Left lung (tissue), 10 donors: ENCODE data around the gene DNAAF9. TPM values are rescaled to one million over a fixed set of nuclear protein-coding genes. Genes with fewer than 3 reads are reported as not detected.
"Not testable (repeated sequence)": the region's sequence is repeated elsewhere in the genome, so short reads cannot be mapped to it uniquely, and the experiment has no call there.

Experiments
- ATAC-seq: fragments of 200-7000 bp; cut with Tn5 transposase; one replicate; pipeline ENCODE4 v1.9.1; 2020; ENCODE audit warnings: moderate library complexity
- DNase-seq, 4 donors: peaks; one replicate each; pipeline ENCODE4 v3.0.0-alpha.2; 2013 to 2020
- H3K27ac ChIP-seq, 2 donors: fragments of 200-600 bp; sonication (generic) in 1 of 2; one replicate each; pipeline versions ENCODE4 v1.5.0 to v1.8.0; 2020 to 2021
- H3K27me3 ChIP-seq, 2 donors: fragments of 200-600 bp; sonication (generic) in 1 of 2; one replicate each; pipeline versions ENCODE4 v1.5.0 to v1.8.0; 2020 to 2021
- H3K36me3 ChIP-seq, 2 donors: fragments of 200-600 bp; sonication (generic) in 1 of 2; one replicate each; pipeline versions ENCODE4 v1.5.0 to v1.8.0; 2020 to 2021
- H3K4me1 ChIP-seq, 2 donors: fragments of 200-600 bp; one replicate each; pipeline ENCODE4 v1.8.0; 2021
- H3K4me3 ChIP-seq, 2 donors: fragments of 200-600 bp; sonication (generic) in 1 of 2; one replicate each; pipeline versions ENCODE4 v1.5.0 to v1.8.0; 2020 to 2021; ENCODE audit warnings: mild to moderate bottlenecking in 1 of 2
- H3K9me3 ChIP-seq, 2 donors: fragments of 200-600 bp; sonication (generic) in 1 of 2; one replicate each; pipeline versions ENCODE4 v1.5.0 to v1.8.0; 2020 to 2021
- intact Hi-C, 2 donors: fragments of 100-400 bp; cut with DNase I; formaldehyde crosslinking; loops; one replicate each; pipeline versions ENCODE4 v1.11.2 to v1.14.2; 2022
- polyA plus RNA-seq, 6 donors: library from polyadenylated mRNA; unstranded; fragments of 120-200 nt; gene quantifications; one replicate each; pipeline ENCODE4 v1.2.1, GENCODE V29; 2013; ENCODE audit not compliant: insufficient read length in 6 of 6
- total RNA-seq, 2 donors: library from RNA; stranded (reverse); fragmentation: NEBNext Ultra II Directional; extraction: Animal tissue kit (Norgen Biotek cat#: 25700); gene quantifications; one replicate each; pipeline ENCODE4 v1.2.1, GENCODE V29; 2021
- TF ChIP-seq, protein P1 (sequence below), 2 donors: fragments of 200-600 bp; sonication (generic) in 1 of 2; IDR thresholded peaks; one replicate each; pipeline versions ENCODE4 v1.5.0 to v1.8.0; 2021; ENCODE audit warnings: antibody characterized with exemption in 2 of 2
- donor health status: DM: no; HTN: yes; CAD: no.
- donor health status: DM: no; HTN: no; CAD: no.

DNAAF9 gene
- total and polyA plus RNA-seq, 8 donors, result 16.9 to 26.3 (median 25.0) TPM

DNA sequence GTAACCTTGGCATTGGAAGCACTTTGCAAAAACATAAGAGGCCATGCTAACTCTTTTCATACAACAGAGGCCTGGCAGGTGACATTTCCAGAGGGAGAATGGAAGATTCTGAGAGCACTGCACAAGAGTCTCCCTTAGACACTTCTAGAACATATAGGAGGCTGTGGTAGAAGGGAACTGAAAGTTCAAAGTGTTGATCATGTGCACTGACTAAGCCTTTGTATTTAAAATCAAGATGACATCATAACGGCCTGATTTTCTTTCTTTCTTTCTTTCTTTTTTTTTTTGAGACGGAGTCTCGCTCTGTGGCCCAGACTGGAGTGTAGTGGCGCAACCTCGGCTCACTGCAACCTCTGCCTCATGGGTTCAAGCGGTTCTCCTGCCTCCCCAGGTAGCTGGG lies 26.8 kb upstream of the DNAAF9 start:
- ATAC-seq, result peak; percentile 52
- Histone ChIP-seq H3K36me3 (no peaks in the 10 kb centered on the region), H3K9me3 (no peaks in the 10 kb centered on the region), H3K4me3 (no peak overlapping the region), H3K27ac (no peak overlapping the region), H3K4me1 (no peaks in the 10 kb centered on the region), H3K27me3 (no peaks in the 10 kb centered on the region)
- intact Hi-C loops, result no loop called here
- TF ChIP-seq, protein P1, sequence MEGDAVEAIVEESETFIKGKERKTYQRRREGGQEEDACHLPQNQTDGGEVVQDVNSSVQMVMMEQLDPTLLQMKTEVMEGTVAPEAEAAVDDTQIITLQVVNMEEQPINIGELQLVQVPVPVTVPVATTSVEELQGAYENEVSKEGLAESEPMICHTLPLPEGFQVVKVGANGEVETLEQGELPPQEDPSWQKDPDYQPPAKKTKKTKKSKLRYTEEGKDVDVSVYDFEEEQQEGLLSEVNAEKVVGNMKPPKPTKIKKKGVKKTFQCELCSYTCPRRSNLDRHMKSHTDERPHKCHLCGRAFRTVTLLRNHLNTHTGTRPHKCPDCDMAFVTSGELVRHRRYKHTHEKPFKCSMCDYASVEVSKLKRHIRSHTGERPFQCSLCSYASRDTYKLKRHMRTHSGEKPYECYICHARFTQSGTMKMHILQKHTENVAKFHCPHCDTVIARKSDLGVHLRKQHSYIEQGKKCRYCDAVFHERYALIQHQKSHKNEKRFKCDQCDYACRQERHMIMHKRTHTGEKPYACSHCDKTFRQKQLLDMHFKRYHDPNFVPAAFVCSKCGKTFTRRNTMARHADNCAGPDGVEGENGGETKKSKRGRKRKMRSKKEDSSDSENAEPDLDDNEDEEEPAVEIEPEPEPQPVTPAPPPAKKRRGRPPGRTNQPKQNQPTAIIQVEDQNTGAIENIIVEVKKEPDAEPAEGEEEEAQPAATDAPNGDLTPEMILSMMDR (IDR thresholded peaks at IDR 0.05), result no peak
- DNase-seq, result no peak

DNA sequence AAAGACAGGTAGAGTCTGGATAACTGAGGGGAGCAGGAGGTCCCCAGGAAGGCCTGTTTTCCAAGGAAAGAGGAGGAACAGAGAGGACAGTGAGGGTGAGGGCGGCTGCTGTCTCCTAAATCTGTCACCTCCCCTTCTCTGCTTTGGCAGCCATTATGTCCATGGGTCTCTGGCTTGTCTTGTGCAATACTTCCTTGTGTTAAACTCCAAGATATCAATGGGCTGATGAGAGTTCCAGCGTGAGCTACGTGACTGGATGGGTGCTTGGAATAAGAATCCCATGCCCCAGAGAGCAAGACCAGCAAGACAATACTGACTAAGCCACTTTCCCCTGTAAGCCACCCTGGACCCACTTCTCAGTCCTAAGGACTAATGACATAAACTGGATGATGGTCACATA lies 26.3 kb upstream of the DNAAF9 start:
- TF ChIP-seq, protein P1 (IDR thresholded peaks at IDR 0.05), result no peak
- no peaks in the 10 kb centered on the region for H3K27me3 ChIP-seq
- ATAC-seq, result no peak
- no peak for DNase-seq
- H3K36me3 ChIP-seq, result no peaks in the 10 kb centered on the region
- H3K4me1 ChIP-seq, result no peaks in the 10 kb centered on the region
- intact Hi-C loops, result no loop called here
- no peak overlapping the region for H3K4me3 ChIP-seq
- no peak overlapping the region for H3K27ac ChIP-seq
- H3K9me3 ChIP-seq, result no peaks in the 10 kb centered on the region

- no peaks in the 10 kb centered on the region for H3K9me3 ChIP-seq
- no peak overlapping the region for H3K4me3 ChIP-seq
- H3K4me1 ChIP-seq, result no peaks in the 10 kb centered on the region
- H3K27me3 ChIP-seq, result no peaks in the 10 kb centered on the region
- H3K27ac ChIP-seq, result no peak overlapping the region
- H3K36me3 ChIP-seq, result no peaks in the 10 kb centered on the region
- intact Hi-C loops, result no loop called here
- ATAC-seq, result no peak
- TF ChIP-seq, protein P1 (IDR thresholded peaks at IDR 0.05), result no peak
- DNase-seq, result no peak
Observed at GRCh38 chr20:3432844-3433243, 25.4 kb upstream of the DNAAF9 start.

DNA sequence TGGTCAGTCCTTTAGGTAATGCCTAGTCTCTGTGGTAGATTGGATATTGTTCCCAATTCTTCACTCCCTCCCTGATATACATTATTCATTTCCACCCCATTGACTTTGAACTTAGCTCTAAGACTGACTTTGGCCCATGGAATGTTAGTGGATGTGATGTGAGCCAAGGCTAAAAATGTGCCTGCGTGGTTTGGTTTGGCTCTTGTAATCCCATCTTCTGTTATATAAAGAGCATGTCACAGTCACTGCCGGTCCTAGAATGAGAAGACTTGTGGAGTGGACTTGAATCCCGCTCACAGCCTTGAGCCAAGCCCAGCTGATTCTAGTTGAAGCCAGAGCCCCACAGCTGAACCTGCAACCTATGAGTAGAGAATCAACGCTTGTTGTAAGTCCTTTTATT lies 23.6 kb upstream of the DNAAF9 start:
- Histone ChIP-seq H3K27me3 (no peaks in the 10 kb centered on the region), H3K27ac (peak overlapping the region in 1 of 2 donors; percentile 73), H3K9me3 (no peaks in the 10 kb centered on the region), H3K4me1 (no peaks in the 10 kb centered on the region), H3K4me3 (no peak overlapping the region), H3K36me3 (no peaks in the 10 kb centered on the region)
- TF ChIP-seq, protein P1 (IDR thresholded peaks at IDR 0.05), result no peak
- ATAC-seq (no peak), DNase-seq (no peak)
- intact Hi-C loops, result no loop called here

DNA sequence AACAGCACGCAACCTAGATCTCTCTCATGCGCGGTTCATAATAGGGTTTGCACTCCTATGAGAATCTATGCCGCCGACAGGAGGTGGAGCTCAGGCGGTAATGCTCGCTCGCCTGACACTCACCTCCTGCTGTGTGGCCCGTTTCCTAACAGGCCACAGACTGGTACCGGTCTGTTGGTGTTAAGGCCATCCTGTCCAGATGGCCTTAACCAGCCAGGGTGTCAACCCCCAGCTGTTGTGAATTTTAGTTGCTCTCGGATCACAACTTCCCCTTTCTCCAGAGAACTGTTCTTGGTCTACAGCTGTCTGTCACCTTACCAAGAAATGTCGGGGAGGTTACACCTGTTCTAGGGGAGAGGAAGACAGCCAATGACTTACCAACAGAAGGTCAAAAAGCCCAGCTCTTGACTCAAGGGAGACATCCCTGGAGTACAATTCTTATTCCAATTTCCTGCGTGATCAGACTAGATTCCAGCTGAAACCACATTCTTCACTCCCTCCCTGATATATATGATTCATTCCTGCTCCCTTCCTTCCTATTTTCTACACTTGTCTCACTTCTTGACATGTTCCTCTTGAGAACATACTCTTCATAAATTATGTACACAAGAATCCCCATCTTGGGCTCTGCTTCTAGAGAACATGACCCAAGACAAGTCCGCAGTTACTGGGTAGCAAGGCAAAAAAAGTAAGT lies 23.1 kb upstream of the DNAAF9 start:
- TF ChIP-seq, protein P1 (IDR thresholded peaks at IDR 0.05), result no peak
- Histone ChIP-seq H3K27ac (peak overlapping the region; percentile 13 to 73), H3K4me3 (no peak overlapping the region), H3K27me3 (no peaks in the 10 kb centered on the region), H3K9me3 (no peaks in the 10 kb centered on the region), H3K4me1 (no peaks in the 10 kb centered on the region), H3K36me3 (no peaks in the 10 kb centered on the region)
- intact Hi-C loops, result no loop called here
- DNase-seq (no peak), ATAC-seq (peak; percentile 77)

DNA sequence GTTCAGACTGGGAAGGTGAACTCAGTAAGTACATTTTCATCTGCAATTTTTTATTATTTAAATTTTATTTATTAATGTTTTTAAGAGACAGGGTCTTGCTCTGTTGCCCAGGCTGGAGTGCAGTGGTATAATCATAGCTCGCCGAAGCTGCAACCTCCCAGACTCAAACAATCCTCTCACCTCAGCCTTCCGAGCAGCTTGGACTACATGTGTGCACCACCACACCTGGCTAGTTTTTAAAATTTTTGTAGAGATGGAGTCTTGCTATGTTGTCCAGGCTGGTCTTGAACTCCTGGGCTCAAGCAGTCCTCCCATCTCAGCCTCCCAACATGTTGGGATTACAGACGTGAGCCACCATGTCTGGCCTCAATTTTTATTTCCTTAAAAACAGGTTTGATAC lies 19.3 kb upstream of the DNAAF9 start:
- intact Hi-C loops, H3K27me3 ChIP-seq, H3K36me3 ChIP-seq, H3K4me1 ChIP-seq, H3K4me3 ChIP-seq, DNase-seq, H3K27ac ChIP-seq, ATAC-seq, H3K9me3 ChIP-seq: not testable (repeated sequence)
